ENCODE results near the gene ATP2A2.
A peak's percentile ranks its signal among the peaks of the same experiment; 100 is the strongest.

Gene ATP2A2

GRCh38 chr12:110312581-110313360 is 31.7 kb downstream of the ATP2A2 start:
- no peak for TF ChIP-seq CTCF (IDR thresholded peaks at IDR 0.05)
- no peak overlapping the region for H3K4me3 ChIP-seq
- DNase-seq (ENCODE audit: low spot score): no peak
- H3K27ac ChIP-seq: no peak overlapping the region

- H3K27ac ChIP-seq: peak overlapping the region in 1 of 2 donors; percentile 35
Measured at GRCh38 chr12:110314308-110314707, 33.3 kb downstream of the ATP2A2 start.

DNA sequence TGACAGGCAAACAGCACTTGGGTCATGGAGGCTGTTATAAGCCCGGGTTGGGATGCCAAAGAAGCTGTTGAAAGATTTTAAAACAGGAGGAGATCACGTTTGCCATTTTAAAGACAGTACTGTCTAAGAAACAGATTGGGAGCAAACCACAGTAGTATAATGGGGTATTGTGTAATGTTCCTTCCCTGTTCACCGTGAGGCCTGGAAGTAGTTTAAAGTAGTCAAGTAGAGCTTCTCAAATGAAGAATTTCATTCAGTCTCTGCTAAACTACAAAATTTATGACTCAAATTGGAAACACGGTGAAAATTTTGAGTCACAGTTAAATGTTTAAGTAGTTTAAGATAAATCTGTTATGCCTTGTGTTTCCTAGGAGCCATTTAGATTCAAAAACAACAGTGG is 35.8 kb downstream of the ATP2A2 start:
- no peak for TF ChIP-seq CTCF (IDR thresholded peaks at IDR 0.05)
- DNase-seq (ENCODE audit: low spot score): no peak
- Histone ChIP-seq H3K4me3 (no peak overlapping the region), H3K27ac (peak overlapping the region; percentile 29 to 53)

More at GRCh38 chr12:110314308-110314707, 33.3 kb downstream of the ATP2A2 start:
- DNase-seq (ENCODE audit: low spot score): no peak
- no peak overlapping the region for H3K4me3 ChIP-seq
- no peak for TF ChIP-seq CTCF (IDR thresholded peaks at IDR 0.05)

DNA sequence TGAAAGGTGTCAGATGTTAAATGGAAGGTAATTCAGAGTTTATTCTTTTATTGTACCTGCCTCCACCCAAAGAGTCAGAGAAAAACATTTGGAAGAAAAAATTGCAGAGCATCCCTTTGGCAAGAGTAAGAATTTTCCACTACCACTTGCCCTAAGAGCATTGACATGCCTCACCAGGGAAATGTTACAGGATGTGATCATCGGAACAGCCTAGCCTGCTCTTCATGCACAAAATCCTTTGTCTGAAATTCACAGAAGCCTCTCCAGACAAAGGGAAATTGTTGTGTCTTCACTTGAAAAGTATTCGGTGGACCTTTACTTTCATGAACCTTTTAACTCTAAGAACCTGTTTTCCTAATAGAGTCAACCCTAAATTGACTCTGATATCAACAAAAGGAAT is 36.9 kb downstream of the ATP2A2 start:
- no peak for DNase-seq (ENCODE audit: low spot score)
- TF ChIP-seq CTCF (IDR thresholded peaks at IDR 0.05): no peak
- no peak overlapping the region for H3K4me3 ChIP-seq
- peak overlapping the region in 1 of 2 donors; percentile 40 for H3K27ac ChIP-seq

DNA sequence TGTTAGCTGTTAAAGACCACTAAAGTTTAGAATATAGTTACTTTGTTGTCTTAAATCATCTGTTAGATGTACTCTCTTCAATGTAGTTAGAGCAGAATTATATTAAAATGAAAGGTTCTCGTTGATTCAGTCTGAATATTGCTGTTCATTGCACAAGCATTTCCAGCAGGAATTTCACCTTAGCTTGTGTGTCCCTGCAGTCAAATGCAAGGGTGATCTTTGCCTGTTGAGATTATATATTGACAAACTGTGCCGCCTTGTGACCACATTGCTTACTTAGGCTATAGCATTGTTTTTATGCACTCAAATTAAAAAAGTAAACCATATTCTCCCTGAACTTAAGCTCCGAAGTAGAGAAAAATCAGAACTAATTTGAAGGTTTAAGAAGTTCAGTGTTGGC is 39.5 kb downstream of the ATP2A2 start:
- Histone ChIP-seq H3K27ac (no peak overlapping the region), H3K4me3 (no peak overlapping the region)
- no peak for DNase-seq (ENCODE audit: low spot score)
- TF ChIP-seq CTCF (IDR thresholded peaks at IDR 0.05): no peak

GRCh38 chr12:110329710-110330109 is 48.7 kb downstream of the ATP2A2 start:
- H3K4me3 ChIP-seq: no peak overlapping the region
- no peak for DNase-seq (ENCODE audit: low spot score)
- no peak for TF ChIP-seq CTCF (IDR thresholded peaks at IDR 0.05)
- no peak overlapping the region for H3K27ac ChIP-seq

DNA sequence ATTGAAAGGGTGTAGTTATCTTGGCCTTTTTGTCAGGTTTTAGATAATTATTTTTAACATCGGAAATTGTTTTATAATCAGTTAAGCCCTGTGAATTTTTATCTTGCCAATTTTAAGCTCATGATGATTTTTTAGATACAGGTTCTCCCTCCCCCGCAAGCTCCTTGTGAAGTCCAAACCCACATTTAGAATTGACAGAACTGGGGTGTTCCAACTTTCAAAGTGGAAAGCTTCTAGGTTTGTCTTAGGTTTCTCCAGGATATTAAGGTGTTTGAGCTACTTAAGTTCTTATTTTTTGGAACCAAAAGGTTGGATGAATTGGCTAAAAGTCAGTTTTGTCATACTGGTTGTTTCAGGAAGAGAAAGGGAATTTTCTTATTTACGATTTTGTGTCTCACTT is 49.1 kb downstream of the ATP2A2 start:
- DNase-seq (ENCODE audit: low spot score): no peak
- no peak overlapping the region for H3K27ac ChIP-seq
- no peak overlapping the region for H3K4me3 ChIP-seq
- no peak for TF ChIP-seq CTCF (IDR thresholded peaks at IDR 0.05)
